ENCODE results near the gene CCDC148.

DNA sequence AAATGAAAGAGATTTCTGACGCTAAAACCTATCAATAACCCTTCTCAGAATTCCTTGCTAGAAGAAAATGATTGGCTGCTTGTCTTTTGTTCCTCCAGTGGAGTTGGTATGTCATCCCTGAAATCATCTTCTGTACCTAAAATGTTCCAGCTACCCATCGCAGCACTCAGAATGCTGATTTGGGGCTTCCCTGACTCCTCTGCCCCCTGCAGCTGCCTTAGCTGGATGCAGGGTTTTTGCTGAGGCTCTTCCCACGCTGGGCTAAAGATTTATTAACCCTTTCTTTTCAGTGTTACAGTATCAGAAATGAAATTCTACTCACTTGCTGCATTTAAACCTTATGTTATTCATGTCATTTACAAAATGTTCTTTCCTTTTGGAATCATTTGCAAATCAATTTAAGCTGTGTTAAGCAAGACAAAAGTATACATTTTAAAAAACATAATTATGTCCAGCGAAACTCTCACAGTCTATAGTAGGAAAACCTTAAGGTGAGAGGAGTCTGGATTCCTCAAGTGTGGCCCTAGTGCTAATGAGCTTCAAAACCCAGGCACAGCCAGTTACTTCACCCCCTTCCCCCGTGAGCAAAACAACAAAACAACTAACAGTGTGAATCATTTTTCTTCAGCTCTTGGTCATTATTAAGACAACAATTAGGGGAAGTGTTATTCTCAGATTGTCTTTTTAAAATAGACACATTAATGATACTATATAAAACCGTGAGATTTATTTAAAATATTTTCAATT is 33.0 kb upstream of the CCDC148 start:
- TF ChIP-seq, protein P1, sequence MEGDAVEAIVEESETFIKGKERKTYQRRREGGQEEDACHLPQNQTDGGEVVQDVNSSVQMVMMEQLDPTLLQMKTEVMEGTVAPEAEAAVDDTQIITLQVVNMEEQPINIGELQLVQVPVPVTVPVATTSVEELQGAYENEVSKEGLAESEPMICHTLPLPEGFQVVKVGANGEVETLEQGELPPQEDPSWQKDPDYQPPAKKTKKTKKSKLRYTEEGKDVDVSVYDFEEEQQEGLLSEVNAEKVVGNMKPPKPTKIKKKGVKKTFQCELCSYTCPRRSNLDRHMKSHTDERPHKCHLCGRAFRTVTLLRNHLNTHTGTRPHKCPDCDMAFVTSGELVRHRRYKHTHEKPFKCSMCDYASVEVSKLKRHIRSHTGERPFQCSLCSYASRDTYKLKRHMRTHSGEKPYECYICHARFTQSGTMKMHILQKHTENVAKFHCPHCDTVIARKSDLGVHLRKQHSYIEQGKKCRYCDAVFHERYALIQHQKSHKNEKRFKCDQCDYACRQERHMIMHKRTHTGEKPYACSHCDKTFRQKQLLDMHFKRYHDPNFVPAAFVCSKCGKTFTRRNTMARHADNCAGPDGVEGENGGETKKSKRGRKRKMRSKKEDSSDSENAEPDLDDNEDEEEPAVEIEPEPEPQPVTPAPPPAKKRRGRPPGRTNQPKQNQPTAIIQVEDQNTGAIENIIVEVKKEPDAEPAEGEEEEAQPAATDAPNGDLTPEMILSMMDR (tag by site-specific recombination; IDR thresholded peaks at IDR 0.05), result no peak
- TF ChIP-seq MYNN (tag by site-specific recombination; IDR thresholded peaks at IDR 0.05; ENCODE audit: borderline replicate concordance) (no peak), ZNF473 (tag by site-specific recombination; IDR thresholded peaks at IDR 0.05) (no peak), ZNF660 (tag by site-specific recombination; IDR thresholded peaks at IDR 0.05) (no peak), ZNF792 (tag by site-specific recombination; IDR thresholded peaks at IDR 0.05) (no peak), HOXD13 (CRISPR knock-in tag; IDR thresholded peaks at IDR 0.05; ENCODE audit: borderline replicate concordance) (no peak), ZNF768 (tag by site-specific recombination; IDR thresholded peaks at IDR 0.05) (no peak), KLF9 (tag by site-specific recombination; IDR thresholded peaks at IDR 0.05; ENCODE audit: low read depth) (no peak)
- TF ChIP-seq, protein P2, sequence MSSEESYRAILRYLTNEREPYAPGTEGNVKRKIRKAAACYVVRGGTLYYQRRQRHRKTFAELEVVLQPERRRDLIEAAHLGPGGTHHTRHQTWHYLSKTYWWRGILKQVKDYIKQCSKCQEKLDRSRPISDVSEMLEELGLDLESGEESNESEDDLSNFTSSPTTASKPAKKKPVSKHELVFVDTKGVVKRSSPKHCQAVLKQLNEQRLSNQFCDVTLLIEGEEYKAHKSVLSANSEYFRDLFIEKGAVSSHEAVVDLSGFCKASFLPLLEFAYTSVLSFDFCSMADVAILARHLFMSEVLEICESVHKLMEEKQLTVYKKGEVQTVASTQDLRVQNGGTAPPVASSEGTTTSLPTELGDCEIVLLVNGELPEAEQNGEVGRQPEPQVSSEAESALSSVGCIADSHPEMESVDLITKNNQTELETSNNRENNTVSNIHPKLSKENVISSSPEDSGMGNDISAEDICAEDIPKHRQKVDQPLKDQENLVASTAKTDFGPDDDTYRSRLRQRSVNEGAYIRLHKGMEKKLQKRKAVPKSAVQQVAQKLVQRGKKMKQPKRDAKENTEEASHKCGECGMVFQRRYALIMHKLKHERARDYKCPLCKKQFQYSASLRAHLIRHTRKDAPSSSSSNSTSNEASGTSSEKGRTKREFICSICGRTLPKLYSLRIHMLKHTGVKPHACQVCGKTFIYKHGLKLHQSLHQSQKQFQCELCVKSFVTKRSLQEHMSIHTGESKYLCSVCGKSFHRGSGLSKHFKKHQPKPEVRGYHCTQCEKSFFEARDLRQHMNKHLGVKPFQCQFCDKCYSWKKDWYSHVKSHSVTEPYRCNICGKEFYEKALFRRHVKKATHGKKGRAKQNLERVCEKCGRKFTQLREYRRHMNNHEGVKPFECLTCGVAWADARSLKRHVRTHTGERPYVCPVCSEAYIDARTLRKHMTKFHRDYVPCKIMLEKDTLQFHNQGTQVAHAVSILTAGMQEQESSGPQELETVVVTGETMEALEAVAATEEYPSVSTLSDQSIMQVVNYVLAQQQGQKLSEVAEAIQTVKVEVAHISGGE (tag by site-specific recombination; conservative IDR thresholded peaks at IDR 0.05; ENCODE audit: low read depth), result no peak
